OCI-LY3 (cell line): ENCODE results near the gene TMEM39B.
"Not testable (repeated sequence)": the region's sequence is repeated elsewhere in the genome, so short reads cannot be mapped to it uniquely, and the experiment has no call there.

Experiments used
- H2AFZ ChIP-seq: fragments of 200-600, 300-600 bp; shearing (Covaris generic); 2 replicates; pipeline ENCODE4 v1.6.0; 2014; ENCODE audit warnings: antibody characterized with exemption, low read depth, low read length
- H3K27ac ChIP-seq: fragments of 200-600, 300-600 bp; sonication (generic); 2 replicates; pipeline ENCODE4 v1.5.1; 2014; ENCODE audit warnings: mild to moderate bottlenecking, low read length, moderate library complexity, mixed read lengths
- H3K27me3 ChIP-seq: fragments of 200-600, 300-600 bp; sonication (generic); 2 replicates; pipeline ENCODE4 v1.6.1; 2014; ENCODE audit warnings: low read depth, low read length, mixed read lengths
- H3K36me3 ChIP-seq: fragments of 200-600, 300-600 bp; sonication (generic); replicated peaks from 2 replicates; pipeline ENCODE3; 2014; ENCODE audit warnings: low read depth, low read length, mixed read lengths
- H3K4me1 ChIP-seq: fragments of 300-600, 200-600 bp; sonication (generic); 2 replicates; pipeline ENCODE4 v1.6.1; 2014; ENCODE audit warnings: low read length, mixed read lengths
- H3K4me2 ChIP-seq: fragments of 200-600, 300-600 bp; sonication (generic); 2 replicates; pipeline ENCODE4 v1.6.1; 2014; ENCODE audit warnings: low read length, mixed read lengths
- H3K4me3 ChIP-seq: fragments of 300-600, 200-600 bp; sonication (generic); 2 replicates; pipeline ENCODE4 v1.5.1; 2014; ENCODE audit warnings: antibody characterized with exemption, mild to moderate bottlenecking, low read length, moderate library complexity
- H3K79me2 ChIP-seq: fragments of 300-600, 200-600 bp; shearing (Covaris generic); 2 replicates; pipeline ENCODE4 v1.6.1; 2014; ENCODE audit warnings: mild to moderate bottlenecking, low read length, mixed read lengths
- H3K9ac ChIP-seq: fragments of 300-600, 200-600 bp; shearing (Covaris generic); 2 replicates; pipeline ENCODE4 v1.6.0; 2014; ENCODE audit warnings: mild to moderate bottlenecking, low read length, moderate library complexity
- H3K9me3 ChIP-seq: fragments of 200-600, 300-600 bp; shearing (Covaris generic); 2 replicates; pipeline ENCODE4 v1.6.1; 2014; ENCODE audit warnings: low read length, mixed read lengths; ENCODE audit not compliant: insufficient read depth
- H4K20me1 ChIP-seq: fragments of 200-600, 300-600 bp; sonication (generic); 2 replicates; pipeline ENCODE4 v1.6.1; 2016; ENCODE audit warnings: low read length, mixed read lengths; ENCODE audit not compliant: insufficient read depth
- CTCF ChIP-seq: fragments of 200-600, 300-600 bp; sonication (generic); IDR thresholded peaks from 2 replicates; pipeline ENCODE4 v1.5.1; 2014; ENCODE audit warnings: antibody characterized with exemption, low read length, low read depth
- EZH2phosphoT487 ChIP-seq: fragments of 200-600 bp; shearing (Covaris generic); IDR thresholded peaks from 2 replicates; pipeline ENCODE4 v1.6.1; 2018; ENCODE audit warnings: antibody characterized with exemption, mixed run types, low read depth

Gene TMEM39B

DNA sequence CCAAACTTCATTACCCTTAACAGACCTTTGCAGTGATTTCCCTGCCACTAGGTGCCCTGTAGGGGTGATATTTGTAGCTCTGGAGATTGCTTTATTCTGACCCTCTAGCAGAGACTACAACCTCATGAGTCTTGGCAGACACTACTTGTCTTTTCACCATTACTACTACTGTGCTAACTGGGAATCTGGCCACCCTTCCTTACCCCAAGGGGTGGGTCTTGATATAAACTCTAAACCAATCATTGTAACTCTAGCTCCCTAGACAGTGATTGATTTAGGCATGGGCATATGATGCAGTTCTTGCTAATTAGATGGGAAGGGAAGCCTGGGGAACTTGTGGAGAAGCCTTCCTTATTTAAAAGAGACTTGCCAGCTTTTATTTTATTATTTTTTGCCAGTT, 39.0 kb downstream of the TMEM39B start:
- Histone ChIP-seq H3K4me2 (no peak overlapping the region), H3K79me2 (peaks cover 87% of the 10 kb centered on the region)

GRCh38 chr1:32112806-32113375, 40.2 kb downstream of the TMEM39B start:
- TF ChIP-seq CTCF (no peak), EZH2phosphoT487 (no peak)
- Histone ChIP-seq H2AFZ (no peak overlapping the region), H3K9ac (no peak overlapping the region), H3K36me3 (no peaks in the 10 kb centered on the region), H3K27ac (no peak overlapping the region), H3K9me3 (no peaks in the 10 kb centered on the region), H3K27me3 (no peaks in the 10 kb centered on the region), H3K79me2 (peaks cover 97% of the 10 kb centered on the region), H3K4me2 (no peak overlapping the region), H3K4me3 (no peak overlapping the region), H3K4me1 (peaks cover 17% of the 10 kb centered on the region), H4K20me1 (peaks cover 30% of the 10 kb centered on the region)

More for the DNA sequence above, 39.0 kb downstream of the TMEM39B start:
- peaks cover 23% of the 10 kb centered on the region for H3K4me1 ChIP-seq
- H3K27ac ChIP-seq: peak overlapping the region; percentile 46
- H3K27me3 ChIP-seq: no peaks in the 10 kb centered on the region
- TF ChIP-seq CTCF (no peak), EZH2phosphoT487 (no peak)
- no peak overlapping the region for H3K9ac ChIP-seq
- H3K9me3 ChIP-seq: no peaks in the 10 kb centered on the region
- H4K20me1 ChIP-seq: peaks cover 28% of the 10 kb centered on the region
- H3K4me3 ChIP-seq: no peak overlapping the region
- no peaks in the 10 kb centered on the region for H3K36me3 ChIP-seq
- no peak overlapping the region for H2AFZ ChIP-seq

- H3K4me3 ChIP-seq, H3K36me3 ChIP-seq, H3K9me3 ChIP-seq, H3K27me3 ChIP-seq, H2AFZ ChIP-seq, H3K4me2 ChIP-seq, H3K27ac ChIP-seq, H3K9ac ChIP-seq: not testable (repeated sequence)
- H3K4me1 ChIP-seq: peaks cover 22% of the 10 kb centered on the region
- H4K20me1 ChIP-seq: peaks cover 30% of the 10 kb centered on the region
- H3K79me2 ChIP-seq: peaks cover 97% of the 10 kb centered on the region
Measured at GRCh38 chr1:32113436-32113835, 40.7 kb downstream of the TMEM39B start.

- Histone ChIP-seq H3K79me2 (peaks cover 95% of the 10 kb centered on the region), H3K27ac (no peak overlapping the region), H2AFZ (no peak overlapping the region), H3K9me3 (no peaks in the 10 kb centered on the region), H3K4me3 (no peak overlapping the region), H3K9ac (no peak overlapping the region), H4K20me1 (peaks cover 30% of the 10 kb centered on the region), H3K36me3 (no peaks in the 10 kb centered on the region), H3K27me3 (no peaks in the 10 kb centered on the region), H3K4me1 (peaks cover 23% of the 10 kb centered on the region), H3K4me2 (no peak overlapping the region)
- no peak for TF ChIP-seq CTCF
Measured at GRCh38 chr1:32114420-32114819, 41.7 kb downstream of the TMEM39B start.

GRCh38 chr1:32115496-32115895, 42.8 kb downstream of the TMEM39B start:
- Histone ChIP-seq H3K9me3 (no peaks in the 10 kb centered on the region), H3K4me3 (no peak overlapping the region), H4K20me1 (peaks cover 27% of the 10 kb centered on the region), H3K79me2 (peaks cover 94% of the 10 kb centered on the region), H2AFZ (no peak overlapping the region), H3K27me3 (no peaks in the 10 kb centered on the region), H3K4me2 (no peak overlapping the region), H3K9ac (no peak overlapping the region), H3K36me3 (no peaks in the 10 kb centered on the region), H3K4me1 (peaks cover 18% of the 10 kb centered on the region), H3K27ac (no peak overlapping the region)
- TF ChIP-seq EZH2phosphoT487: no peak
- no peak for TF ChIP-seq CTCF
